Fibroblast of mammary gland (primary cell): ENCODE data around the gene RNASE4.

Experiments
- DNase-seq: peaks from one replicate; pipeline ENCODE4 v3.0.0-alpha.2; 2010; ENCODE audit warnings: low read depth
- H3K4me3 ChIP-seq: 2 replicates; pipeline ENCODE4 v1.5.1; 2011; ENCODE audit warnings: low read depth, mild to moderate bottlenecking, low read length, moderate library complexity; ENCODE audit not compliant: control insufficient read depth
- TF ChIP-seq, protein P1 (sequence below): conservative IDR thresholded peaks from 2 replicates; pipeline ENCODE4 v1.5.1; 2011; ENCODE audit warnings: low read depth, low read length, inconsistent platforms; ENCODE audit not compliant: control insufficient read depth, insufficient read depth

RNASE4 gene

DNA sequence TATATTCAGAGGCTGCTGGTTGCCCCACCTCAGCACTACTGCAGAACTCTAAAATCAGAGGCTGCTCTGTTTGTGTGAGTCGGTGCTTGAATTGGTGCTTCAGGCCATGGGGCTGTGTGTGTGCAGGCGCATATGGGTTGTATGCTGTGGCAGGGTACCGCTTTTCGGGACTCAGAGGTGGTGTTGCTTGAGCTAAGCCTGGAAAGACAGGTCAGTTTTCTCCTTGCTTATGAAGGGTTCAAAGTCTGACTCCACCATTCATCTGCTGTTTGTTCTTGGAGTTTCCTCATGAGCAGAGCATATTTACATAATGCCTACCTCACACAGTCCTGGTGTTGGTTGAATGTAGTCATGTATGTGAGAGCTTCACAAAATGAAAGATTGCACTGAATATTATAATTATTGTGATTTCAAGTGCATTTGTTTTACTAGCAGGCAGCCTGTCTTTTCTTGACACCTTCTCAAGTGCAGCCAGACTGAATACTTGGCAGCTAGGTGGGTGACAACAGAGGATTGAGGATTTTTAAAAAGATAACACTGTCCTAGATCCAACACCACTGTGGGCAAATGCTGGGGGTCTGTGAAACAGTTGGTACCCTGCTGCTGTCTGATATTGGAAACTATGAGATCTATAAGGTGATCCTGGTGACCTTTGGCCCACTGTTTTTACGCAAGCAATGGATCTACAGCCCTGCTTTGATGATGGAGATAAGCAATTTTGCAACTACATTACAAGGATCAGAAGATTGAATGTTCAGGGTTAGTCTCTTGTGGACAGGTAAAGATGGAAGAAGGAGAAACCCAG, 3.2 kb downstream of the RNASE4 start:
- TF ChIP-seq, protein P1, sequence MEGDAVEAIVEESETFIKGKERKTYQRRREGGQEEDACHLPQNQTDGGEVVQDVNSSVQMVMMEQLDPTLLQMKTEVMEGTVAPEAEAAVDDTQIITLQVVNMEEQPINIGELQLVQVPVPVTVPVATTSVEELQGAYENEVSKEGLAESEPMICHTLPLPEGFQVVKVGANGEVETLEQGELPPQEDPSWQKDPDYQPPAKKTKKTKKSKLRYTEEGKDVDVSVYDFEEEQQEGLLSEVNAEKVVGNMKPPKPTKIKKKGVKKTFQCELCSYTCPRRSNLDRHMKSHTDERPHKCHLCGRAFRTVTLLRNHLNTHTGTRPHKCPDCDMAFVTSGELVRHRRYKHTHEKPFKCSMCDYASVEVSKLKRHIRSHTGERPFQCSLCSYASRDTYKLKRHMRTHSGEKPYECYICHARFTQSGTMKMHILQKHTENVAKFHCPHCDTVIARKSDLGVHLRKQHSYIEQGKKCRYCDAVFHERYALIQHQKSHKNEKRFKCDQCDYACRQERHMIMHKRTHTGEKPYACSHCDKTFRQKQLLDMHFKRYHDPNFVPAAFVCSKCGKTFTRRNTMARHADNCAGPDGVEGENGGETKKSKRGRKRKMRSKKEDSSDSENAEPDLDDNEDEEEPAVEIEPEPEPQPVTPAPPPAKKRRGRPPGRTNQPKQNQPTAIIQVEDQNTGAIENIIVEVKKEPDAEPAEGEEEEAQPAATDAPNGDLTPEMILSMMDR: no peak
- no peak overlapping the region for H3K4me3 ChIP-seq
- no peak for DNase-seq

DNA sequence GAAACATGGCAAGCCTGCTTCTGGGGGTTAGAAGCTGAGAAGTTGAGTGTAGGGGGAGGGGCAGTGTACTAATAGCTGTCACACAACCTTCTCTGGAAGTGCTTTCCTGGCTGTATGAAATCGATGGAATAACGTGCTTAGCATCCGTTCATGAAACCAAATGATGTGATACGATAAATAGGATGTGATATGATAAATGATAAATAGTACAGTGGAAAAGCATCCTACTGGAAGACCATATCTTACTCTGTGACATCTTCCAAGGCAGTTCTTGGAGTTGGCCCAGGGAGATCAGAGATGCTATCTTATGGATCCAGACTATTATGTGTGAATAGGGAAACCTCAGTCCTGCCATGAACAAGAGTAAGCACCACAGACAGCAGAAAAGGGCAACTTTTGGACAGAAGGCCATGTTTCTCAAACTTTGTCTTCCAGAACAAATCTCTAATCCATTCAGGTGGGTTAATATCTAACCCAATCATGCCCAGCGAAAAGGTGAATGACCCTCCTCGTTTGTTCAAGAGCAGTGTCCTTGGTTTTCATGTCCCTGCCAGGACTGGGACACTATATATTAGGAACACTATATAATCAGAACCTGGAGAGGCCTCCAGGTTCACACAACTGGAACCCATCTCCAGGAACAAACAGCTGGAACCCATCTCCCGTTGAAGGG, 3.9 kb downstream of the RNASE4 start, which contains the start of gene ANG:
ANG (plus strand) TSS at position 598 of the 673 bp plus-strand sequence. CDS start 4,801 bp downstream, outside the sequence.
- TF ChIP-seq, protein P1: no peak
- no peak within 1 kb of the TSS for H3K4me3 ChIP-seq
- no peak for DNase-seq

DNA sequence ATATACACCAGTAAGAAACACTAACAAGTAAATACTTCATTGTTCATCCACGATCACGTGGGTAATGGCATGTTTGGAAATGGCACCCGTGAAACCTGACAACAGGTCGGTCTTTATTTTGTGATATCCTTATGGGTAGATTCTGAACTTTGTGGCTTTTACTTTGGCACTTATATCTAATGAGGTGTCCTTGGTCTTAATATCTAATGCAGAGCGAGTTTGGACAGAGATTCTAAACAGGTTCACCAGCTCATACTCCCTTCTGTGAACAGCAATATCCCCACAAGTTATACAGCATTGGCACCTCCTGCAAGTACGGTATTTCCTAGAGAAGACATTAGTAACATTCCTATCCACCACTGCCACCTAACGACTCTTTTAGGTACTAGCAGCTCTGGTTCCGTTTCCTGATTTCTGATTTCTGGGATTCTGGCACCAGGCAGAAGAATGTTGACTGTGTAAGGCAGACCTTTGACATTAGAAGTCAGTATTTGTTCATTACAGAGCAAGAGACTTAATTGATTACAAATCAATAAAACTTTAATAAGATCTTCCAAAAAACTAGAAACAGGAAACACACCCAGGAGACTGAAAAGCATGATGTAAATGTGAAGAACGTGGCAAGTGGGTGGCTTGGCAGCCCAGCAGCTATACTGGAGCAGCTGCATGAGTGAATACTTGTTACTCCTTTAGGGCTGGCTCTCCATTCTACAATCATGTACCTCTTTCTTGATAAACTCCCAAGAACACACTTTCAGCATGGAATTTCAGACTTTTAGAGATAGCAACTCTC, 6.7 kb downstream of the RNASE4 start:
- peak; percentile 79 for DNase-seq
- no peak overlapping the region for H3K4me3 ChIP-seq
- TF ChIP-seq, protein P1: peak; percentile 93

DNA sequence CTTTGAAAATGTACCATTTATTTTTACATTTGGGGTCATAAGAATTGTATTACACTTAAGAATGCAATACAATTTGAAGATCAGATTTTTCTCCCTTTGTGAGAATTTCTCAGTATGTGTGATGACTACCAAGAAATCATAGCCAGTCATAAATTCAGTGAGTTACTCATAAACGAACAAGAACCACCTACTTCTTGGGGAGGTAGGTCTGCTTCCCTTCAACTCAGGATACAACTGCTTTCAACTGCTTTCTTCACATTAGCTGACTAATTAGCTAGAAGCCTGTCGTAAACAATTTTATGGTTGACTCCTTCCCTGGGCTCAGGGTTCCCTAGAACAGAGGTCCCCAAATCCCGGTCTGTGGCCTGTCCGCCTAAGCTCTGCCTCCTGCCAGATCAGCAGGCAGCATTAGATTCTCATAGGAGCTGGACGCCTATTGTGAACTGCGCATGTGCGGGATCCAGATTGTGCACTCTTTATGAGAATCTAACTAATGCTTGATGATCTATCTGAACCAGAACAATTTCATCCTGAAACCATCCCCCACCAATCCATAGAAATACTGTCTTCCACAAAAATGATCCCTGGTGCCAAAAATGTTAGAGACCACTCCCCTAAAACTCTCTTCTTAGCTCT, 7.9 kb downstream of the RNASE4 start:
- no peak for DNase-seq
- TF ChIP-seq, protein P1: no peak
- H3K4me3 ChIP-seq: no peak overlapping the region

DNA sequence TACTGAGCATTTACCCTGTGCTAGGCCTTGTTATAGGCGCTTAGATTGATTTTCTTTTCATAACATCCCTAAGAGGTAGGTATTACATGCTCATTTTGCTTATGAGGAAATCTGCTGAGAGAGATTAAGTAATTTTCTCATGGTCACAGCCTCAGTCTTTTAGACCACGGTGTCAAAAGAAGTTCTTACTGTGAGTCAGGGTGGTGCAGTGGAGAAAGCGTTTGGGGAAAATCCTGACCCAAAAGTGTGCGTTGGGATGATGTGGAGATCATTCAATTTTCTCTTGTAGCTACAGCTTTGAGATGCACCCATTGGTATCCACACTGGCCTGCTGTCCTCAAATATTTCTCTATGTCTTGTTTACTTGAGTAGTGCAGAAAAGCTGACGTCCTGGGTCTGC, 12.4 kb downstream of the RNASE4 start:
- no peak for DNase-seq
- H3K4me3 ChIP-seq: no peak overlapping the region
- TF ChIP-seq, protein P1: no peak
